Astrocyte (in vitro differentiated cells and primary cell): ENCODE measurements around the gene TRIM14. TPM values are rescaled to one million over a fixed set of nuclear protein-coding genes. Genes with fewer than 3 reads are reported as not detected.

Source experiments
- DNase-seq: peaks from one replicate; pipeline ENCODE4 v3.0.0-alpha.2; 2010; ENCODE audit warnings: low read depth
- FAIRE-seq: peaks from 2 replicates; lab custom pipeline; 2011; peaks lifted over from hg19 to GRCh38; lab: Jason Lieb, UNC
- H2AFZ ChIP-seq: 2 replicates; pipeline ENCODE4 v1.6.0; 2012; ENCODE audit warnings: low read depth, low read length, inconsistent platforms
- H3K27ac ChIP-seq: 2 replicates; pipeline ENCODE4 v1.5.1; 2011; ENCODE audit warnings: low read depth, low read length, inconsistent platforms
- H3K27me3 ChIP-seq: 2 replicates; pipeline ENCODE4 v1.6.0; 2011; ENCODE audit warnings: low read length, inconsistent platforms; ENCODE audit not compliant: insufficient read depth
- H3K36me3 ChIP-seq: 2 replicates; pipeline ENCODE4 v1.5.1; 2011; ENCODE audit warnings: low read length, inconsistent platforms; ENCODE audit not compliant: insufficient read depth
- H3K4me1 ChIP-seq: 2 replicates; pipeline ENCODE4 v1.5.1; 2011; ENCODE audit warnings: low read length, inconsistent platforms; ENCODE audit not compliant: insufficient read depth
- H3K4me2 ChIP-seq: 2 replicates; pipeline ENCODE4 v1.6.0; 2012; ENCODE audit warnings: low read length, inconsistent platforms
- H3K4me3 ChIP-seq: 2 replicates; pipeline ENCODE4 v1.5.1; 2011; ENCODE audit warnings: low read depth, mild to moderate bottlenecking, low read length, inconsistent platforms; ENCODE audit not compliant: insufficient read depth
- H3K79me2 ChIP-seq: 2 replicates; pipeline ENCODE4 v1.6.0; 2012; ENCODE audit warnings: mild to moderate bottlenecking, low read length, inconsistent platforms; ENCODE audit not compliant: insufficient read depth
- H3K9ac ChIP-seq: 2 replicates; pipeline ENCODE4 v1.6.0; 2012; ENCODE audit warnings: mild to moderate bottlenecking, low read length, inconsistent platforms
- H3K9me3 ChIP-seq: 2 replicates; pipeline ENCODE4 v1.5.1; 2012; ENCODE audit warnings: low read depth, mild to moderate bottlenecking, low read length, inconsistent platforms; ENCODE audit not compliant: insufficient read depth
- H4K20me1 ChIP-seq: 2 replicates; pipeline ENCODE4 v1.6.0; 2012; ENCODE audit warnings: low read length, inconsistent platforms; ENCODE audit not compliant: insufficient read depth
- H3K27ac Mint-ChIP-seq: one replicate; pipeline ENCODE4 v1.8.0; 2021; ENCODE audit warnings: mild to moderate bottlenecking, mixed read lengths; ENCODE audit not compliant: unreplicated experiment
- H3K27me3 Mint-ChIP-seq: one replicate; pipeline ENCODE4 v1.8.0; 2021; ENCODE audit warnings: low read depth, mixed read lengths; ENCODE audit not compliant: unreplicated experiment
- H3K36me3 Mint-ChIP-seq: one replicate; pipeline ENCODE4 v1.8.0; 2021; ENCODE audit warnings: low read depth, mixed read lengths; ENCODE audit not compliant: unreplicated experiment
- H3K4me1 Mint-ChIP-seq: one replicate; pipeline ENCODE4 v1.8.0; 2021; ENCODE audit warnings: low read depth, mixed read lengths; ENCODE audit not compliant: unreplicated experiment
- H3K4me3 Mint-ChIP-seq: one replicate; pipeline ENCODE4 v1.8.0; 2021; ENCODE audit warnings: mild to moderate bottlenecking, moderate library complexity, mixed read lengths; ENCODE audit not compliant: unreplicated experiment
- H3K9me3 Mint-ChIP-seq: one replicate; pipeline ENCODE4 v1.8.0; 2021; ENCODE audit warnings: mild to moderate bottlenecking, mixed read lengths; ENCODE audit not compliant: unreplicated experiment
- CTCF ChIP-seq: IDR thresholded peaks from 2 replicates; pipeline ENCODE4 v1.5.1; 2011; ENCODE audit warnings: low read depth, mild to moderate bottlenecking, inconsistent platforms, low read length, moderate library complexity; ENCODE audit not compliant: insufficient read depth
- EZH2 ChIP-seq: IDR thresholded peaks from 2 replicates; pipeline ENCODE4 v1.6.1; 2012; ENCODE audit warnings: mild to moderate bottlenecking, low read length, inconsistent platforms; ENCODE audit not compliant: insufficient read depth
- total RNA-seq: library from RNA; stranded (reverse); gene quantifications from 2 replicates; pipeline ENCODE4 v1.2.1, GENCODE V29; 2021

The TRIM14 gene
- total RNA-seq, 1 donor from 2014 or later = 34.1 TPM

GRCh38 chr9:98101416-98101815 is 17.6 kb downstream of the TRIM14 start:
- H3K79me2 ChIP-seq = no peaks in the 10 kb centered on the region
- peaks cover 3% of the 10 kb centered on the region for H3K4me1 Mint-ChIP-seq
- TF ChIP-seq CTCF = no peak
- TF ChIP-seq EZH2 = no peak

GRCh38 chr9:98100456-98100855 is 18.6 kb downstream of the TRIM14 start:
- TF ChIP-seq EZH2 (no peak), CTCF (no peak)
- FAIRE-seq = no peak
- no peak overlapping the region for H3K27ac Mint-ChIP-seq

More at GRCh38 chr9:98101416-98101815, 17.6 kb downstream of the TRIM14 start:
- DNase-seq = no peak
- Histone ChIP-seq H3K9ac (no peak overlapping the region), H3K4me3 (no peak overlapping the region), H3K27me3 (no peaks in the 10 kb centered on the region), H3K4me2 (no peak overlapping the region), H4K20me1 (no peaks in the 10 kb centered on the region), H3K27ac (no peak overlapping the region), H3K4me1 (no peaks in the 10 kb centered on the region), H2AFZ (no peak overlapping the region), H3K9me3 (no peaks in the 10 kb centered on the region), H3K36me3 (no peaks in the 10 kb centered on the region)
- no peak overlapping the region for H3K27ac Mint-ChIP-seq
- no peaks in the 10 kb centered on the region for H3K9me3 Mint-ChIP-seq
- H3K36me3 Mint-ChIP-seq = peaks cover 15% of the 10 kb centered on the region
- peaks cover 2% of the 10 kb centered on the region for H3K27me3 Mint-ChIP-seq
- no peak overlapping the region for H3K4me3 Mint-ChIP-seq
- no peak for FAIRE-seq

DNA sequence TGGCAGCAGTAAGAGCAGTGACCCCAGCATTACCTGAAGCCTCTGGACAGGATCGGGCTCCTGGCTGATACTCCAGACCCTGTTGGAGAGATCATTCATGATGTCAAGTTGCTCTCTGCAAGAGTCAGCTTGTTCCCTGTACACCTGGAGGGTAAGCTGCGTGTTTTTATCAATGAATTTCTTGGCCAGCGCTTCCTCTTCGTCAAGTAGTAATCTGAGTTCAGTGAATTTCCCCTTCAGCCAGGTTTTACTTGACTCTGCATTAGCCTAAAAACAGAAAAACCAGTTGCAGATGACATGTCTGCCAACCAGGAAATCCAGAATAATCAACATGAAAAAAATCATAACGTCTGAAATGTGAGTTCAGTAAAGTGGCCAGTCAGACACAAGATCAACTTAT is 19.1 kb downstream of the TRIM14 start:
- Mint-ChIP-seq H3K36me3 (peaks cover 20% of the 10 kb centered on the region), H3K4me3 (no peak overlapping the region), H3K27me3 (peaks cover 4% of the 10 kb centered on the region), H3K27ac (no peak overlapping the region), H3K9me3 (no peaks in the 10 kb centered on the region), H3K4me1 (peaks cover 3% of the 10 kb centered on the region)
- Histone ChIP-seq H4K20me1 (no peaks in the 10 kb centered on the region), H3K27ac (no peak overlapping the region), H3K4me3 (no peak overlapping the region), H3K79me2 (no peaks in the 10 kb centered on the region), H3K9ac (no peak overlapping the region), H3K4me2 (no peak overlapping the region), H2AFZ (no peak overlapping the region), H3K9me3 (no peaks in the 10 kb centered on the region), H3K36me3 (no peaks in the 10 kb centered on the region), H3K27me3 (no peaks in the 10 kb centered on the region), H3K4me1 (no peaks in the 10 kb centered on the region)
- TF ChIP-seq CTCF = no peak
- no peak for TF ChIP-seq EZH2
- FAIRE-seq = no peak
- DNase-seq = no peak

More at GRCh38 chr9:98100456-98100855, 18.6 kb downstream of the TRIM14 start:
- H3K27me3 Mint-ChIP-seq = peaks cover 2% of the 10 kb centered on the region
- Histone ChIP-seq H3K36me3 (no peaks in the 10 kb centered on the region), H3K79me2 (no peaks in the 10 kb centered on the region), H3K4me2 (no peak overlapping the region), H2AFZ (no peak overlapping the region), H3K9me3 (no peaks in the 10 kb centered on the region), H4K20me1 (no peaks in the 10 kb centered on the region), H3K27me3 (no peaks in the 10 kb centered on the region), H3K4me3 (no peak overlapping the region), H3K9ac (no peak overlapping the region), H3K27ac (no peak overlapping the region), H3K4me1 (no peaks in the 10 kb centered on the region)
- DNase-seq = no peak
- peaks cover 21% of the 10 kb centered on the region for H3K36me3 Mint-ChIP-seq
- H3K9me3 Mint-ChIP-seq = no peaks in the 10 kb centered on the region
- no peak overlapping the region for H3K4me3 Mint-ChIP-seq
- H3K4me1 Mint-ChIP-seq = peaks cover 3% of the 10 kb centered on the region
